ENCODE results near the gene KLHL22.

DNA sequence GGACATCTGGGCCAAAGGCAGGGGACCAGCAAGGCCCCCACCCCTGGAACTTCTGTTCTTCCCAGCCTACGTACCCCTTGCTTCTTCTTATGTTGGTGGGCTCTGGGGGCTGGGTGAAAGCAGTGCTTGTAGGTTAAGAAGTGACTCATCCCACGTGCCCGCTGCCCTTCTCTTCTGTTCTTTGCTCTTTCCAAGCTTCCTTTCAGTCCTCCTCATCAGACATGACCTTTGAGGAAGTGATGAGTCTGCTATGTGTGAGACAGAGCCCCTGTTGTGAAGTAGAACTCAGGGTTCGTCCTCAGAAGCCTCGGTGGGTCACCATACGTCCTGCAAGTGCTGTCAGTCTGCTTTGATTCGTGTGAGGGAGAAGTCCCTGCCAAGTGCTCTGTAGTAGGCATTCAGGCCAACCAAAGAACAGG lies 24.5 kb upstream of the KLHL22 start:
- TF ChIP-seq POLR2AphosphoS5 (IDR thresholded peaks at IDR 0.05; ENCODE audit: low read depth, low read length) (no peak), TAF1 (IDR thresholded peaks at IDR 0.05; ENCODE audit: borderline replicate concordance, low read depth, low read length) (no peak)

Measured in GM12892 (cell line).